ENCODE measurements around the gene RAP1GAP. TPM values are rescaled to one million over a fixed set of nuclear protein-coding genes. Genes with fewer than 3 reads are reported as not detected.

Gene RAP1GAP
- total RNA-seq, 1 experiment from 2014 or later, result 13.4 TPM

- TF ChIP-seq MAX (IDR thresholded peaks at IDR 0.05) (no peak), ZNF274 (IDR thresholded peaks at IDR 0.05; ENCODE audit: low read depth, low read length) (no peak), ELF1 (IDR thresholded peaks at IDR 0.05; ENCODE audit: borderline replicate concordance, low read depth) (no peak), POLR2AphosphoS5 (IDR thresholded peaks at IDR 0.05; ENCODE audit: low read depth, low read length) (no peak), EZH2phosphoT487 (IDR thresholded peaks at IDR 0.05; ENCODE audit: borderline replicate concordance) (no peak), JUND (IDR thresholded peaks at IDR 0.05) (no peak), EGR1 (IDR thresholded peaks at IDR 0.05; ENCODE audit: low read depth) (no peak), CBX3 (IDR thresholded peaks at IDR 0.05; ENCODE audit: low read depth) (no peak), EZH2 (IDR thresholded peaks at IDR 0.05) (no peak), FOSL1 (IDR thresholded peaks at IDR 0.05; ENCODE audit: low read depth) (no peak), POLR2A (IDR thresholded peaks at IDR 0.05; ENCODE audit: borderline replicate concordance, extremely low read depth, insufficient read depth, insufficient read length) (no peak), CTCF (IDR thresholded peaks at IDR 0.05 in 2 of 3, conservative IDR thresholded peaks at IDR 0.05 in 1 of 3; ENCODE audit: borderline replicate concordance in 1 of 3, insufficient read depth in 1 of 3, low read depth in 2 of 3, low read length in 2 of 3) (no peak)
Observed at GRCh38 chr1:21605964-21606705, 63.0 kb downstream of the RAP1GAP start (continued).

- H4K20me1 ChIP-seq (ENCODE audit: insufficient read depth), result no peaks in the 10 kb centered on the region
- intact Hi-C loops (cut with micrococcal nuclease), result no loop called here
- ChIA-PET POLR2A (no interaction called here), CTCF (no interaction called here), RAD21 (ENCODE audit: low non-redundant PET in 1 of 2, low total read pairs in 2 of 2, uncharacterized antibody in 2 of 2, unreplicated experiment in 2 of 2) (no interaction called here)
- H3K27ac ChIP-seq (ENCODE audit: low read depth, low read length), result no peak overlapping the region
- no peak overlapping the region for H3K4me3 ChIP-seq (replicated peaks in 1 of 2; ENCODE audit: low read depth in 1 of 2, low read length in 2 of 2)
- no peaks in the 10 kb centered on the region for H3K36me3 ChIP-seq (ENCODE audit: control insufficient read depth in 1 of 2, insufficient read depth in 2 of 2, low read length in 2 of 2)
- no peaks in the 10 kb centered on the region for H3K9me2 ChIP-seq (ENCODE audit: insufficient read depth)
- TF ChIP-seq JUND (IDR thresholded peaks at IDR 0.05) (no peak), ZFX (IDR thresholded peaks at IDR 0.05) (no peak), MAX (IDR thresholded peaks at IDR 0.05) (no peak), SP1 (IDR thresholded peaks at IDR 0.05; ENCODE audit: low read depth) (no peak), YY1 (IDR thresholded peaks at IDR 0.05; ENCODE audit: extremely low read depth, insufficient replicate concordance, low read depth, low read length) (no peak), CTCF (IDR thresholded peaks at IDR 0.05 in 2 of 3, conservative IDR thresholded peaks at IDR 0.05 in 1 of 3; ENCODE audit: borderline replicate concordance in 1 of 3, insufficient read depth in 1 of 3, low read depth in 2 of 3, low read length in 2 of 3) (peak in 2 of 3 experiments; percentile 6 to 13; a peak in 1 of 6 replicates), SIN3A (IDR thresholded peaks at IDR 0.05; ENCODE audit: low read depth) (no peak)
- H3K79me2 ChIP-seq (ENCODE audit: insufficient read depth, low read length), result no peaks in the 10 kb centered on the region
- BruUV-seq (replicated peaks), result no TSS peak
- DNase-seq (ENCODE audit: low read depth, low spot score) (no peak), ATAC-seq (no peak)
- H3K9ac ChIP-seq (ENCODE audit: low read length), result no peak overlapping the region
- H3K27me3 ChIP-seq (ENCODE audit: insufficient read depth, low read length), result no peaks in the 10 kb centered on the region
- H3K4me2 ChIP-seq (ENCODE audit: low read length), result no peak overlapping the region
- peaks cover 6 to 18% of the 10 kb centered on the region in 2 experiments; a peak in 3 of 4 replicates for H3K4me1 ChIP-seq (ENCODE audit: control insufficient read depth in 1 of 2, insufficient read depth in 2 of 2, low read length in 2 of 2)
- H2AFZ ChIP-seq (ENCODE audit: low read depth, low read length, poor library complexity, severe bottlenecking), result no peak overlapping the region
- H3K9me3 ChIP-seq (ENCODE audit: control insufficient read depth in 1 of 2, insufficient read depth in 1 of 2, low read depth in 1 of 2, low read length in 2 of 2), result no peaks in the 10 kb centered on the region
Observed at GRCh38 chr1:21605012-21605715, 64.0 kb downstream of the RAP1GAP start.

Data from HCT116 (cell line).